ENCODE results near the gene ELAVL1. TPM values are rescaled to one million over a fixed set of nuclear protein-coding genes. Genes with fewer than 3 reads are reported as not detected.

Gene ELAVL1
- total and polyA plus RNA-seq, 9 of the 15 experiments (the other 6 are each of a cell fraction or from before 2014, with no cell fraction given), result 4.3 to 172 (median 69.2) TPM

DNA sequence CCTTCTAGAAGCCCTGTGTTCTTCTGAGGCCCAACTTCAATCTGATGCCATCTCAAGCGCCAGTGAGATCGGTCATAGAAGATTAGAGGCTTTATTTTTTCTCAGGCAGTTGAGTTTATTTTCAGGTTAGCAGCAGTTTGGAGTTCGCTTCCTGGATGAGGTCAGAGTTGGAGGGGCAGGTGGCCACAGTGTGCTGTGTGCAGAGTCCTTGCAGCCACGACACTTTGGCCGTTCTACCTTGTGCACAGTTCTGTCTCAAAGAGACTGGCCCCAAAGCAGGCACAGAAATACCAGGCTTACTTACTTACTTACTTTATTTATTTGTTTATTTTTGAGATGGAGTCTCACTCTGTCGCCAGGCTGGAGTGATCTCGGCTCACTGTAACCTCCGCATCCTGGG, 15.9 kb upstream of the ELAVL1 start:
- in situ Hi-C loops (cut with MboI), result no loop called here
- TF ChIP-seq RBFOX2 (IDR thresholded peaks at IDR 0.05; ENCODE audit: low read depth, low read length) (no peak), NFIX (CRISPR knock-in tag; IDR thresholded peaks at IDR 0.05; ENCODE audit: low read depth) (no peak), GATAD2B (IDR thresholded peaks at IDR 0.05; ENCODE audit: borderline replicate concordance) (no peak), ZHX1 (conservative IDR thresholded peaks at IDR 0.05; ENCODE audit: low read length) (no peak), E2F6 (IDR thresholded peaks at IDR 0.05; ENCODE audit: borderline replicate concordance in 1 of 2, extremely low read depth in 1 of 2, insufficient read depth in 1 of 2, insufficient read length in 1 of 2, low read depth in 1 of 2, low read length in 1 of 2, poor library complexity in 1 of 2, severe bottlenecking in 1 of 2) (peak in 1 of 2 experiments; percentile 21), MYBL2 (IDR thresholded peaks at IDR 0.05; ENCODE audit: low read depth) (no peak), MYBL2 (CRISPR knock-in tag; IDR thresholded peaks at IDR 0.05; ENCODE audit: borderline replicate concordance) (no peak), ZC3H8 (IDR thresholded peaks at IDR 0.05) (no peak), ZNF589 (CRISPR knock-in tag; IDR thresholded peaks at IDR 0.05; ENCODE audit: low read depth) (no peak), ZBTB8A (IDR thresholded peaks at IDR 0.05; ENCODE audit: partially characterized antibody) (no peak), ZFP30 (CRISPR knock-in tag; IDR thresholded peaks at IDR 0.05; ENCODE audit: borderline replicate concordance) (no peak)
- TF ChIP-seq, protein P1, sequence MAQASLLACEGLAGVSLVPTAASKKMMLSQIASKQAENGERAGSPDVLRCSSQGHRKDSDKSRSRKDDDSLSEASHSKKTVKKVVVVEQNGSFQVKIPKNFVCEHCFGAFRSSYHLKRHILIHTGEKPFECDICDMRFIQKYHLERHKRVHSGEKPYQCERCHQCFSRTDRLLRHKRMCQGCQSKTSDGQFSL (CRISPR knock-in tag; IDR thresholded peaks at IDR 0.05), result 0 out of 2 replicates have a peak, but pooled peaks have one; percentile 39
- TF ChIP-seq, protein P1 (tag; IDR thresholded peaks at IDR 0.05), result no peak
- TF ChIP-seq, protein P2, sequence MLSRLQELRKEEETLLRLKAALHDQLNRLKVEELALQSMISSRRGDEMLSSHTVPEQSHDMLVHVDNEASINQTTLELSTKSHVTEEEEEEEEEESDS (CRISPR knock-in tag; IDR thresholded peaks at IDR 0.05), result no peak
- TF ChIP-seq, protein P3, sequence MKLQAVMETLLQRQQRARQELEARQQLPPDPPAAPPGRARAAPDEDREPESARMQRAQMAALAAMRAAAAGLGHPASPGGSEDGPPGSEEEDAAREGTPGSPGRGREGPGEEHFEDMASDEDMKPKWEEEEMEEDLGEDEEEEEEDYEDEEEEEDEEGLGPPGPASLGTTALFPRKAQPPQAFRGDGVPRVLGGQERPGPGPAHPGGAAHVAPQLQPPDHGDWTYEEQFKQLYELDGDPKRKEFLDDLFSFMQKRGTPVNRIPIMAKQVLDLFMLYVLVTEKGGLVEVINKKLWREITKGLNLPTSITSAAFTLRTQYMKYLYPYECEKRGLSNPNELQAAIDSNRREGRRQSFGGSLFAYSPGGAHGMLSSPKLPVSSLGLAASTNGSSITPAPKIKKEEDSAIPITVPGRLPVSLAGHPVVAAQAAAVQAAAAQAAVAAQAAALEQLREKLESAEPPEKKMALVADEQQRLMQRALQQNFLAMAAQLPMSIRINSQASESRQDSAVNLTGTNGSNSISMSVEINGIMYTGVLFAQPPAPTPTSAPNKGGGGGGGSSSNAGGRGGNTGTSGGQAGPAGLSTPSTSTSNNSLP (IDR thresholded peaks at IDR 0.05; ENCODE audit: borderline replicate concordance, low read depth, low read length), result no peak

More for the DNA sequence above, 15.9 kb upstream of the ELAVL1 start:
- FAIRE-seq (no peak), DNase-seq (ENCODE audit: extremely low read depth in 1 of 4, low spot score in 3 of 4) (peak in 1 of 4 experiments; percentile 25), ATAC-seq (peak; percentile 48)
- POLR2A ChIA-PET, result interaction anchor here (0.6 kb wide), 1 partner anchor 465 kb away, joined by 3 read pairs; no protein-coding TSS in a partner anchor
- Histone ChIP-seq H3K4me1 (replicated peaks in 1 of 2; ENCODE audit: control insufficient read depth in 2 of 2, insufficient read depth in 2 of 2, low read length in 2 of 2) (peaks cover 12 to 16% of the 10 kb centered on the region in 2 experiments; a peak in 4 of 5 replicates), H3K27ac (ENCODE audit: extremely low read depth, low read depth, low read length) (no peak overlapping the region), H4K20me1 (replicated peaks; ENCODE audit: control insufficient read depth, insufficient read depth, low read length) (no peaks in the 10 kb centered on the region), H3K9me3 (replicated peaks; ENCODE audit: control insufficient read depth, insufficient read depth, low read depth, low read length) (no peaks in the 10 kb centered on the region), H3K9me1 (ENCODE audit: control insufficient read depth, insufficient read depth, low read length) (no peaks in the 10 kb centered on the region), H3K79me2 (ENCODE audit: control insufficient read depth, insufficient read depth, low read length) (no peaks in the 10 kb centered on the region), H3K36me3 (ENCODE audit: control insufficient read depth, insufficient read depth, low read length) (no peaks in the 10 kb centered on the region; the same call in 2 of the 3 replicates), H3K27me3 (ENCODE audit: control insufficient read depth in 2 of 2, insufficient read depth in 2 of 2, low read length in 2 of 2) (no peaks in the 10 kb centered on the region), H2AFZ (ENCODE audit: low read depth, low read length) (no peak overlapping the region), H3K9ac (ENCODE audit: insufficient read depth in 1 of 2, low read depth in 2 of 2, low read length in 2 of 2) (no peak overlapping the region; a peak in 1 of 4 replicates), H3K4me3 (no peak overlapping the region), H3K4me2 (ENCODE audit: insufficient read depth, low read length) (no peak overlapping the region)
- WGBS (ENCODE audit: insufficient coverage, low coverage, missing lambda C conversion rate), result 74% methylated on average over 8 of the region's 8 CpGs
- CTCF ChIA-PET (ENCODE audit: low intra/inter-chr PET ratio), result no interaction called here
- intact Hi-C loops (cut with micrococcal nuclease), result no loop called here
- BruUV-seq (replicated peaks), result no TSS peak
